ENCODE results near the gene LMBRD1.

LMBRD1 gene

GRCh38 chr6:69706724-69707123, 90.1 kb downstream of the LMBRD1 start:
- DNase-seq (ENCODE audit: low read depth, low spot score), result no peak
- CTCF ChIA-PET, result no interaction called here
- POLR2A ChIA-PET, result no interaction called here
- H3K4me3 ChIP-seq (ENCODE audit: low read depth, low read length), result no peak overlapping the region
- TF ChIP-seq, protein P1, sequence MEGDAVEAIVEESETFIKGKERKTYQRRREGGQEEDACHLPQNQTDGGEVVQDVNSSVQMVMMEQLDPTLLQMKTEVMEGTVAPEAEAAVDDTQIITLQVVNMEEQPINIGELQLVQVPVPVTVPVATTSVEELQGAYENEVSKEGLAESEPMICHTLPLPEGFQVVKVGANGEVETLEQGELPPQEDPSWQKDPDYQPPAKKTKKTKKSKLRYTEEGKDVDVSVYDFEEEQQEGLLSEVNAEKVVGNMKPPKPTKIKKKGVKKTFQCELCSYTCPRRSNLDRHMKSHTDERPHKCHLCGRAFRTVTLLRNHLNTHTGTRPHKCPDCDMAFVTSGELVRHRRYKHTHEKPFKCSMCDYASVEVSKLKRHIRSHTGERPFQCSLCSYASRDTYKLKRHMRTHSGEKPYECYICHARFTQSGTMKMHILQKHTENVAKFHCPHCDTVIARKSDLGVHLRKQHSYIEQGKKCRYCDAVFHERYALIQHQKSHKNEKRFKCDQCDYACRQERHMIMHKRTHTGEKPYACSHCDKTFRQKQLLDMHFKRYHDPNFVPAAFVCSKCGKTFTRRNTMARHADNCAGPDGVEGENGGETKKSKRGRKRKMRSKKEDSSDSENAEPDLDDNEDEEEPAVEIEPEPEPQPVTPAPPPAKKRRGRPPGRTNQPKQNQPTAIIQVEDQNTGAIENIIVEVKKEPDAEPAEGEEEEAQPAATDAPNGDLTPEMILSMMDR (IDR thresholded peaks at IDR 0.05; ENCODE audit: insufficient read depth, low read length, missing control alignments), result no peak

- DNase-seq (ENCODE audit: low read depth, low spot score), result no peak
- CTCF ChIA-PET, result no interaction called here
- TF ChIP-seq, protein P1 (IDR thresholded peaks at IDR 0.05; ENCODE audit: insufficient read depth, low read length, missing control alignments), result no peak
- POLR2A ChIA-PET, result no interaction called here
- no peak overlapping the region for H3K4me3 ChIP-seq (ENCODE audit: low read depth, low read length)
These were observed 90.9 kb downstream of the LMBRD1 start for GRCh38 chr6:69705954-69706353.

- POLR2A ChIA-PET, result no interaction called here
- CTCF ChIA-PET, result interaction anchor here (1.5 kb wide), 1 partner anchor 14 kb away, joined by 3 read pairs; no protein-coding TSS in a partner anchor
- TF ChIP-seq, protein P1 (IDR thresholded peaks at IDR 0.05; ENCODE audit: insufficient read depth, low read length, missing control alignments), result no peak
- no peak overlapping the region for H3K4me3 ChIP-seq (ENCODE audit: low read depth, low read length)
- no peak for DNase-seq (ENCODE audit: low read depth, low spot score)
These were observed 91.9 kb downstream of the LMBRD1 start for GRCh38 chr6:69704916-69705315.

DNA sequence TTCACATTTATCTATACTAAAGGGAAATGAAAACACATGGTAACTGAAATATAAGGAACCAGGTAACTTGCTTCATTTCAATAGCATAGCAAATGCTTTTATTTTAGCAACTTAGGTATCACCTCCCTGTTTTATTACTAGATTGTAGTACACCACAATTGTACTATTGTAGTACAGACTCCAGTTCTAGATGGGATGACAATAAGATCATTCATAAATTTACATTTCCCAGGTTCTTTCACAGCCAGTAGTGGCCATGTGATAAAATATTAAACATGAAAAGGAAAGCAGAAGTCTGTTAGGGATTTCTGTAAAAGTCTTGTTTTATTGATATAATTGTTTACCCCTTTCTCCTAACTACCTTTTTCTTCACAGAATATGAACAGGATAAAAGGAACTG, 97.2 kb downstream of the LMBRD1 start:
- CTCF ChIA-PET, result interaction anchor here (1.2 kb wide), 1 partner anchor 12 kb away, joined by 3 read pairs; no protein-coding TSS in a partner anchor

GRCh38 chr6:69696273-69696672, 100.5 kb downstream of the LMBRD1 start:
- POLR2A ChIA-PET, result no interaction called here
- no peak for DNase-seq (ENCODE audit: low read depth, low spot score)
- TF ChIP-seq, protein P1 (IDR thresholded peaks at IDR 0.05; ENCODE audit: insufficient read depth, low read length, missing control alignments), result no peak

More for the DNA sequence above, 97.2 kb downstream of the LMBRD1 start:
- POLR2A ChIA-PET, result no interaction called here
- no peak overlapping the region for H3K4me3 ChIP-seq (ENCODE audit: low read depth, low read length)
- TF ChIP-seq, protein P1 (IDR thresholded peaks at IDR 0.05; ENCODE audit: insufficient read depth, low read length, missing control alignments), result no peak
- no peak for DNase-seq (ENCODE audit: low read depth, low spot score)

GRCh38 chr6:69693762-69694161, 103.0 kb downstream of the LMBRD1 start:
- ChIA-PET CTCF (no interaction called here), POLR2A (no interaction called here)
- DNase-seq (ENCODE audit: low read depth, low spot score), result no peak
- TF ChIP-seq, protein P1 (IDR thresholded peaks at IDR 0.05; ENCODE audit: insufficient read depth, low read length, missing control alignments), result no peak
- H3K4me3 ChIP-seq (ENCODE audit: low read depth, low read length), result no peak overlapping the region

More at GRCh38 chr6:69696273-69696672, 100.5 kb downstream of the LMBRD1 start:
- CTCF ChIA-PET, result no interaction called here
- no peak overlapping the region for H3K4me3 ChIP-seq (ENCODE audit: low read depth, low read length)

All from AG04449 (cell line).